GM12864 (cell line): ENCODE data around the gene INO80E.
"Not testable (repeated sequence)": the region's sequence is repeated elsewhere in the genome, so short reads cannot be mapped to it uniquely, and the experiment has no call there.

Source experiments
- DNase-seq: peaks from one replicate; pipeline ENCODE4 v3.0.0-alpha.2; 2011; ENCODE audit warnings: low read depth
- H3K4me3 ChIP-seq: 2 replicates; pipeline ENCODE4 v1.5.1; 2011; ENCODE audit warnings: mild to moderate bottlenecking, low read depth, low read length, control low read depth
- CTCF ChIP-seq: IDR thresholded peaks from 2 replicates; pipeline ENCODE4 v1.5.1; 2011; ENCODE audit warnings: low read depth, mild to moderate bottlenecking, moderate library complexity, low read length, control low read depth, inconsistent platforms; ENCODE audit errors: missing control alignments

Gene INO80E

GRCh38 chr16:30040221-30040620 is 44.2 kb downstream of the INO80E start:
- no peak for DNase-seq
- TF ChIP-seq CTCF: no peak
- no peak overlapping the region for H3K4me3 ChIP-seq

GRCh38 chr16:30040690-30041089 is 44.6 kb downstream of the INO80E start:
- not testable (repeated sequence) for H3K4me3 ChIP-seq, DNase-seq

GRCh38 chr16:30041841-30042240 is 45.8 kb downstream of the INO80E start:
- no peak for DNase-seq
- TF ChIP-seq CTCF: peak; percentile 40
- no peak overlapping the region for H3K4me3 ChIP-seq

- no peak for DNase-seq
- TF ChIP-seq CTCF: no peak
- no peak overlapping the region for H3K4me3 ChIP-seq
Measured at GRCh38 chr16:30046178-30046577, 50.1 kb downstream of the INO80E start.

- DNase-seq: no peak
- no peak for TF ChIP-seq CTCF
- H3K4me3 ChIP-seq: no peak overlapping the region
Measured at GRCh38 chr16:30046588-30046987, 50.5 kb downstream of the INO80E start.

- DNase-seq: no peak
- TF ChIP-seq CTCF: no peak
- no peak overlapping the region for H3K4me3 ChIP-seq
Measured at GRCh38 chr16:30049871-30050270, 53.8 kb downstream of the INO80E start.

- no peak overlapping the region for H3K4me3 ChIP-seq
- no peak for DNase-seq
- no peak for TF ChIP-seq CTCF
Measured at GRCh38 chr16:30051518-30051917, 55.5 kb downstream of the INO80E start.
